HepG2 (cell line): ENCODE measurements around the gene LAMB4. TPM values are rescaled to one million over a fixed set of nuclear protein-coding genes. Genes with fewer than 3 reads are reported as not detected.

ENCODE experiments used
- BRD4 ChIP-seq: sonication (generic); formaldehyde crosslinking; IDR thresholded peaks from 2 replicates; pipeline ENCODE4 v1.4.0; 2020; ENCODE audit warnings: missing genetic modification reagents
- CC2D1A ChIP-seq: sonication (generic); formaldehyde crosslinking; IDR thresholded peaks from 2 replicates; pipeline ENCODE4 v1.8.1; 2023; ENCODE audit warnings: mild to moderate bottlenecking, missing genetic modification reagents
- EEA1 ChIP-seq: sonication (generic); formaldehyde crosslinking; IDR thresholded peaks from 2 replicates; pipeline ENCODE4 v1.5.1; 2020; ENCODE audit warnings: mild to moderate bottlenecking, missing genetic modification reagents, borderline replicate concordance
- ELF4 ChIP-seq: sonication (generic); formaldehyde crosslinking; IDR thresholded peaks from 2 replicates; pipeline ENCODE4 v1.5.0; 2020; ENCODE audit warnings: missing genetic modification reagents, mild to moderate bottlenecking, moderate library complexity, borderline replicate concordance
- EP300 ChIP-seq, 3 experiments: sonication (generic) in 1 of 3; formaldehyde crosslinking in 1 of 3; IDR thresholded peaks; 2 replicates each; pipeline versions ENCODE4 v1.5.1 to v1.6.1; 2011 to 2020; ENCODE audit warnings: low read depth in 2 of 3, low read length in 2 of 3, borderline replicate concordance in 1 of 3, improper control_type of control experiment in 1 of 3, mild to moderate bottlenecking in 1 of 3, missing genetic modification reagents in 1 of 3, moderate library complexity in 1 of 3
- EZH2 ChIP-seq: conservative IDR thresholded peaks from 2 replicates; pipeline ENCODE4 v1.6.1; 2012; ENCODE audit warnings: mild to moderate bottlenecking, low read depth, low read length, moderate library complexity
- GATAD1 ChIP-seq: IDR thresholded peaks from 2 replicates; pipeline ENCODE4 v1.6.1; 2016; ENCODE audit warnings: missing genetic modification reagents, missing compliant biosample characterization
- HOXA7 ChIP-seq: sonication (generic); formaldehyde crosslinking; IDR thresholded peaks from 2 replicates; pipeline ENCODE4 v1.8.1; 2022; ENCODE audit warnings: mild to moderate bottlenecking, missing genetic modification reagents, moderate library complexity
- KMT2A ChIP-seq: sonication (generic); formaldehyde crosslinking; IDR thresholded peaks from 2 replicates; pipeline ENCODE4 v1.4.0; 2020; ENCODE audit warnings: missing genetic modification reagents
- SALL1 ChIP-seq: sonication (generic); formaldehyde crosslinking; IDR thresholded peaks from 2 replicates; pipeline ENCODE4 v1.8.0; 2022; ENCODE audit warnings: mild to moderate bottlenecking, missing genetic modification reagents
- SAP130 ChIP-seq: IDR thresholded peaks from 2 replicates; pipeline ENCODE4 v1.6.1; 2016; ENCODE audit warnings: low read depth
- SCMH1 ChIP-seq: sonication (generic); formaldehyde crosslinking; IDR thresholded peaks from 2 replicates; pipeline ENCODE4 v1.9.0; 2021; ENCODE audit warnings: missing genetic modification reagents, mild to moderate bottlenecking, borderline replicate concordance
- SIX1 ChIP-seq: sonication (generic); formaldehyde crosslinking; IDR thresholded peaks from 2 replicates; pipeline ENCODE4 v1.4.0; 2020; ENCODE audit warnings: missing genetic modification reagents, borderline replicate concordance
- SMAD1 ChIP-seq: sonication (generic); formaldehyde crosslinking; IDR thresholded peaks from 2 replicates; pipeline ENCODE4 v1.4.0; 2020; ENCODE audit warnings: missing genetic modification reagents, low read depth, mild to moderate bottlenecking, borderline replicate concordance
- SNAPC2 ChIP-seq: sonication (generic); formaldehyde crosslinking; IDR thresholded peaks from 2 replicates; pipeline ENCODE4 v1.8.1; 2022; ENCODE audit warnings: mild to moderate bottlenecking, missing genetic modification reagents
- SOX6 ChIP-seq, 2 experiments: fragments of 450-650 bp in 1 of 2; sonication (generic) in 1 of 2; formaldehyde crosslinking in 1 of 2; IDR thresholded peaks; 2 replicates each; pipeline versions ENCODE4 v1.4.0 to v1.6.1; 2017 to 2020; ENCODE audit warnings: antibody characterized with exemption in 1 of 2, mild to moderate bottlenecking in 1 of 2, missing genetic modification reagents in 1 of 2
- SP140L ChIP-seq: sonication (generic); formaldehyde crosslinking; IDR thresholded peaks from 2 replicates; pipeline ENCODE4 v1.4.0; 2020; ENCODE audit warnings: missing genetic modification reagents, borderline replicate concordance
- SYNCRIP ChIP-seq: fragments of 200-400 bp; formaldehyde crosslinking; IDR thresholded peaks from 2 replicates; pipeline ENCODE4 v1.6.1; 2018; ENCODE audit warnings: mild to moderate bottlenecking, low read depth, low read length; ENCODE audit not compliant: insufficient read depth
- TBL1XR1 ChIP-seq: fragments of 150-350 bp; IDR thresholded peaks from 2 replicates; pipeline ENCODE4 v1.6.1; 2014; ENCODE audit warnings: borderline replicate concordance, low read length; ENCODE audit not compliant: partially characterized antibody
- TBP ChIP-seq: sonication (generic); formaldehyde crosslinking; IDR thresholded peaks from 2 replicates; pipeline ENCODE4 v1.5.0; 2020; ENCODE audit warnings: missing genetic modification reagents
- ZBTB38 ChIP-seq: sonication (generic); formaldehyde crosslinking; IDR thresholded peaks from 2 replicates; pipeline ENCODE4 v1.5.1; 2020; ENCODE audit warnings: mild to moderate bottlenecking, missing genetic modification reagents
- ZFX ChIP-seq: sonication (generic); formaldehyde crosslinking; IDR thresholded peaks from 2 replicates; pipeline ENCODE4 v1.4.0; 2020; ENCODE audit warnings: mild to moderate bottlenecking, low read depth, missing genetic modification reagents, moderate library complexity
- ZNF274 ChIP-seq: sonication (generic); formaldehyde crosslinking; IDR thresholded peaks from 2 replicates; pipeline ENCODE4 v1.5.1; 2020; ENCODE audit warnings: mild to moderate bottlenecking, missing genetic modification reagents
- ZNF296 ChIP-seq: sonication (generic); formaldehyde crosslinking; conservative IDR thresholded peaks from 2 replicates; pipeline ENCODE4 v1.5.0; 2020; ENCODE audit warnings: mild to moderate bottlenecking, missing genetic modification reagents
- polyA plus RNA-seq, 8 experiments: library from polyadenylated mRNA; depleted of rRNA in 3 of 8; stranded (reverse) in 7 of 8; unstranded in 1 of 8; fragments of >200 nt; fragmentation: Illumina TruSeq in 4 of 8; extraction: Trizol in 4 of 8; gene quantifications; 2 replicates each; pipeline versions ENCODE4 v1.2.1 to v1.2.3, GENCODE V29; 2011 to 2016; ENCODE audit warnings: low read depth in 4 of 8, missing spikeins in 1 of 8, mixed read lengths in 1 of 8; ENCODE audit not compliant: insufficient read depth in 1 of 8
- total RNA-seq, 5 experiments: library from RNA; depleted of rRNA; stranded (reverse); fragments of >200 nt; fragmentation: Illumina TruSeq; extraction: Trizol; gene quantifications; 2 replicates each; pipeline ENCODE4 v1.2.3, GENCODE V29; 2016; ENCODE audit warnings: low read depth in 1 of 5
- TF ChIP-seq, protein P1 (sequence below), 2 experiments: sonication (generic) in 1 of 2; formaldehyde crosslinking in 1 of 2; IDR thresholded peaks; 2 replicates each; pipeline versions ENCODE4 v1.5.1 to v1.6.1; 2011 to 2020; ENCODE audit warnings: borderline replicate concordance in 1 of 2, low read depth in 1 of 2, low read length in 1 of 2, mild to moderate bottlenecking in 1 of 2, missing genetic modification reagents in 1 of 2, moderate library complexity in 1 of 2
- TF ChIP-seq, protein P2 (sequence below): sonication (generic); formaldehyde crosslinking; IDR thresholded peaks from 2 replicates; pipeline ENCODE4 v1.4.0; 2020; ENCODE audit warnings: missing genetic modification reagents

LAMB4 gene
- total and polyA plus RNA-seq, 2 of the 13 experiments (the other 11 are each of a cell fraction or from before 2014, with no cell fraction given) = 0.05 TPM; not detected in 1

DNA sequence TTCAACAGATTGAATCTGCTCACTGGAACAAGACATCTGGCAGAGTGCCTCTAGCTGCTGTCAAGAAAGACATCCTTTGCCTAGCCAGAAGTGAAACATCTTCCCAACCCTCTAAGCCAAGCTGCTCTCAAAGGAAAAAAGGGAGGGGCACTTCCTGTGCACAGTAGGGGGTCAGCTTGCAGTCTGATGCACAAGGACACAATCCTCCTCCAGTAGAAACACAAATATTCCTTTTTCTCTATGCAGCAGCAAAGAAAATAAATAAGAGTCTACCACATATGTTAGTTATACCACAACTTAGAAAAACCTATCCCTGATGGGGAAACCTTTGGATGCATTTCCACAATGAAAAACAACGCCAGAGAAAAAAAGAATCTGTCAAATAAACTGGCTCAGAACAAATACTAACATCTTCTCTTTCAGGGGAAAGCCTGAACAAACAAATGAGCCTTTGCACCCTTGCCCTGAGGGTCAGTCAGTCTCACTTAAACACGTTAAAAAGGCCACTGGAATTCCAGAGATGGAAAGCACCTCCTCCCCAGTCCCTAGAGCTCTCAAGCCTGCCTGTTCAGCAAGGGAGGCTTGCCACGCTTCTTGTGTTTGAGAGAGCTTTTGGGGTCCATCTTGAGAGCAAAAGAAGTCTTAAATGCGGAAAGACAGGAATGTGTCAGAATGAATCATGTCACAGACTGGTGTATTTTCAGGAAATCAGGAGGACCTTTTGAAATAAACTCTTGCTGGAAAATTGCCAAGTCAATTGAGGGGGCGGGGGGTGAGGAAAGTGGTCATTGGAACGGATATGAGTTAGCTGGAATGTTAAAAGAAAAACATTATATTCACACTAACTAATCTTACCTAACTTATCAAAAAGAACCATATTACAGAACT, 134.7 kb downstream of the LAMB4 start (continued):
- TF ChIP-seq, protein P1, sequence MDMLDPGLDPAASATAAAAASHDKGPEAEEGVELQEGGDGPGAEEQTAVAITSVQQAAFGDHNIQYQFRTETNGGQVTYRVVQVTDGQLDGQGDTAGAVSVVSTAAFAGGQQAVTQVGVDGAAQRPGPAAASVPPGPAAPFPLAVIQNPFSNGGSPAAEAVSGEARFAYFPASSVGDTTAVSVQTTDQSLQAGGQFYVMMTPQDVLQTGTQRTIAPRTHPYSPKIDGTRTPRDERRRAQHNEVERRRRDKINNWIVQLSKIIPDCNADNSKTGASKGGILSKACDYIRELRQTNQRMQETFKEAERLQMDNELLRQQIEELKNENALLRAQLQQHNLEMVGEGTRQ (IDR thresholded peaks at IDR 0.05; ENCODE audit: low read depth, low read length) = no peak
- TF ChIP-seq, protein P1 (CRISPR knock-in tag; IDR thresholded peaks at IDR 0.05; ENCODE audit: borderline replicate concordance) = no peak
- TF ChIP-seq EEA1 (CRISPR knock-in tag) = no peak
- peak; percentile 75 for TF ChIP-seq SALL1 (CRISPR knock-in tag)
- TF ChIP-seq SOX6 (IDR thresholded peaks at IDR 0.05) = no peak
- TF ChIP-seq SOX6 (CRISPR knock-in tag; IDR thresholded peaks at IDR 0.05) = peak; percentile 67
- TF ChIP-seq SNAPC2 (CRISPR knock-in tag) = no peak
- TF ChIP-seq TBL1XR1 = peak; percentile 12
- no peak for TF ChIP-seq TBP (CRISPR knock-in tag)
- no peak for TF ChIP-seq ELF4 (CRISPR knock-in tag)
- TF ChIP-seq CC2D1A (CRISPR knock-in tag) = no peak
- no peak for TF ChIP-seq SCMH1 (CRISPR knock-in tag)
- no peak for TF ChIP-seq BRD4
- TF ChIP-seq, protein P2, sequence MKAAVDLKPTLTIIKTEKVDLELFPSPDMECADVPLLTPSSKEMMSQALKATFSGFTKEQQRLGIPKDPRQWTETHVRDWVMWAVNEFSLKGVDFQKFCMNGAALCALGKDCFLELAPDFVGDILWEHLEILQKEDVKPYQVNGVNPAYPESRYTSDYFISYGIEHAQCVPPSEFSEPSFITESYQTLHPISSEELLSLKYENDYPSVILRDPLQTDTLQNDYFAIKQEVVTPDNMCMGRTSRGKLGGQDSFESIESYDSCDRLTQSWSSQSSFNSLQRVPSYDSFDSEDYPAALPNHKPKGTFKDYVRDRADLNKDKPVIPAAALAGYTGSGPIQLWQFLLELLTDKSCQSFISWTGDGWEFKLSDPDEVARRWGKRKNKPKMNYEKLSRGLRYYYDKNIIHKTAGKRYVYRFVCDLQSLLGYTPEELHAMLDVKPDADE = no peak
- TF ChIP-seq ZNF296 (CRISPR knock-in tag) = no peak
- no peak for TF ChIP-seq ZBTB38
- no peak for TF ChIP-seq SMAD1
- TF ChIP-seq SIX1 = peak; percentile 43; the same call in 1 of the 2 replicates
- TF ChIP-seq ZNF274 = no peak
- no peak for TF ChIP-seq SP140L (CRISPR knock-in tag)
- no peak for TF ChIP-seq GATAD1
- peak in 1 of 2 experiments; percentile 60; a peak in 2 of 4 replicates for TF ChIP-seq EP300 (IDR thresholded peaks at IDR 0.05; ENCODE audit: low read depth in 2 of 2, low read length in 2 of 2)
- peak; percentile 14; the same call in 1 of the 2 replicates for TF ChIP-seq EP300 (CRISPR knock-in tag; IDR thresholded peaks at IDR 0.05; ENCODE audit: borderline replicate concordance)
- TF ChIP-seq SAP130 (CRISPR knock-in tag) = peak; percentile 28
- no peak for TF ChIP-seq EZH2
- TF ChIP-seq SYNCRIP = no peak
- TF ChIP-seq KMT2A (CRISPR knock-in tag) = 0 out of 2 replicates have a peak, but pooled peaks have one; percentile 26
- no peak for TF ChIP-seq HOXA7
- TF ChIP-seq ZFX (CRISPR knock-in tag) = peak; percentile 17; the same call in 1 of the 2 replicates
